Embryonic facial prominence (tissue), 1 donor: ENCODE measurements around the gene CAMK1D.

Source experiments
- DNase-seq: peaks from one replicate; pipeline ENCODE4 v3.0.0-alpha.2; 2016; ENCODE audit errors: extremely low spot score

The CAMK1D gene

DNA sequence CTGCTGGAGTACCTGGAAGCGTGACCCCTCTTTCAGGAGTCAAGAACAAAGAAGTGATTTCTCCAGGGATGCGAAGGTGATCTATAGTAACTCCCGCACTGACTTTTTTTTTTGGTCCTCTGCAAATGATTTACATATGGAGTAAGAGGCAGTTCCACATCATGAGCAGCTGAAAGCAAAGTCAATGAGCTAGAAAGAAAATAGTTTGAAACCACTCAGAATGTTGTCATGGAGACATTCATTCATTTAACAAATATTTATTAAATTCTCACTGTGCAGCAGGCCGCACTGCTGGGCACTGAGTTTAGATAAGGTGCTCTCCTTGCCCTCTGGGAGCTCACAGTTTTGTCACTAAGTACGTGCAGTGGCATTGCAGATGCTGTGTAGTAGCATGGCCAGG is 206.7 kb downstream of the CAMK1D start:
- DNase-seq, result peak; percentile 20

DNA sequence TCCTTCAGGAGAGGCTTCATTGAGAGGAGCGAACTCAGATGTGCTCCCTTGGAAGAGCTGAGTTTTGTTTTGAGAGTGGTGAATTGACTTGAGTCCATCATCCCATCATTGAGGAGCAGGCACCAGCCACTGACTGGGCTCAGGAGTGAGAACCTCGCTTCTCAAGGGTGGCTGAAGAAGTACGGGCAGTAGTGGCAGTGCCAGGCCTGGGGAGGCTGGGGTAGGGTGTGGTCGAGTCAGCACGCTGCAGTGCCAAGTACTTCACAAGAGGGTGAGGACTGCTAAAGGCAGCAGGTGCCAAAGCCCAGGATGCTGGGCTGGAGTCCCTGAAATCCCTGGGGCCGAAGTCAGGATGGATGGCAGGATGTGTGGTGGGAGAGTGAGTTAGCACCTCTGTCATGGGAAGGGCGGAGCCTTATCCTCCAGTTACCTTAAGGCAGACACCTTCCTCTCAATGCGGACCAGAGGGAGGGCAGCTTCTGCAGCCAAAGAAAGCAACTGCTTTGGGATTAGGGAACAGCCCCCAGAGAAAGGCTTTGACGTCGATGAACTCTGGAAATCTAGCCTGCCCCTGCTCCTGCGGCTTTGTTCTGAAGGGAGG is 210.3 kb downstream of the CAMK1D start:
- DNase-seq, result no peak

DNA sequence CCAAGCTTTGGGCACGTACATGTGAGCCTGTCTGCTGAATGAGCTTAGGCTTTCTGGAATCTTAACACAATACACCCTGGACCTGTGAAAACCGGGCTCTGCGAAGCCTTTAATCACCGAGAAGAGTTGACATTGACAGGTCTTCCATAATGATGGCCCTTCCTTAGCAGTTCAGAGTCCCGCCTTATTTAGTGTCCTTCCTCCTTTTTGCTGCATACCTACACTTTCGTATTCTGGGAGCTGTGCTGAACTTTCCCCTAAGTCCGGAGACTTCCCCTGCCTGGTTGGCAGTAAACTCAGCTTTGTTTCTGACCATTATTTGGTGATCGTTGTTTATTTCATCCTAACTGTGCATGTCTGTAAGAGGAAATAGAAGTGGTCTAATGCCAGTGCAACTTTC is 212.0 kb downstream of the CAMK1D start:
- no peak for DNase-seq

DNA sequence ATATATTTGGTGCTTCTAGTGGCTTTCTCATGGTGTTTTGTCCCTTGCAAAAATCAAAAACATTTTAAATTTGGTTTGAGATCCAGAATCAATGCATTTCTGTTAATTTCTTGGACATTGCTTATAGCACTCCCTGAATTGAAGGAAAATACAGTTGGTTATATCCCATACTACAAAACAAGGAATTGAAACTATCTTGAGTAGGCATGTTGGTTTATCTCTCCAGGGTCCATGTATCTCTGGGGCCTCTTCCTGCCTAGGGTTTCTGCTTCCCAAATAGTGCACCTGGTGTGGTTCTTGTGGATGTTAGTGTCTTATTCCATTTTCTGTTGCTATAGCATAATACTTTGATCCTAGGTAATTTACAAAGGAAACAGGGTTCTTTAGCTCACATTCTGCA is 212.4 kb downstream of the CAMK1D start:
- DNase-seq, result no peak

DNA sequence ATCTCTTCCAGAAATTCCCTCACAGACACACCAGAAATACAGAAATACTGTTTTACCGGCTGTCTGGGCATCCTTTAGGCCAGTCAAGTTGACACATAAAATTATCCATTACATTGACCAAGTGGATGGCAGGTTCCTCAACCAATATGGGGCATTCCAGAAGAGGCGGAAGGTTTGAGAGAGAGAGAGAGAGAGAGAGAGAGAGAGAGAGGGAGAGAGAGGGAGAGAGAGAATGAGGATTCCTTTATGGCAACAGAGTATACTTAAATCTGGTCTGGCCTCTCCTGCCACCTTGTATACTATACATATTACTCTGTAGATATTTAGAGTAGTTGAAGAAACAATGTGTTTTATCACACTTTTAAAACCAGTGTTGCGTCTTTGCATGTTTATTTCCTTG is 214.1 kb downstream of the CAMK1D start:
- no peak for DNase-seq

DNA sequence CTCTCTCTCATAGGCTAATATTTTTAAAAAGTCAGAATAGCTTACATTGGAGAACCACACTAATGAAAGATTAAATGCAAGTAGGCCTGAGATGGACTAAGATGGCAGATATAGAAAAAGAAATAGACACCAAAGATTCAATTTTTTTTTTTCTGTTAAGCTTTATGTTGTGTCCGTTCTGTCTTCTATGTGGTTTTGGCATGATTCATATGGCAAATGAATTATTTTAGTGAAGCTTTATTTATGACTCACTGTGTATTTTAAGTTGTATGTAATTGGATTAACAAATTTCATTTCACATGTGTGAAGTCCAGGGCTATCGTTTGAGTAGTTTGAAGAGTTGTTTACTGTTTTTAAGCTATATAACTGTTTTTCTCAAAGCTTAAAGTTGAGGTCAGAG is 214.8 kb downstream of the CAMK1D start:
- no peak for DNase-seq

DNA sequence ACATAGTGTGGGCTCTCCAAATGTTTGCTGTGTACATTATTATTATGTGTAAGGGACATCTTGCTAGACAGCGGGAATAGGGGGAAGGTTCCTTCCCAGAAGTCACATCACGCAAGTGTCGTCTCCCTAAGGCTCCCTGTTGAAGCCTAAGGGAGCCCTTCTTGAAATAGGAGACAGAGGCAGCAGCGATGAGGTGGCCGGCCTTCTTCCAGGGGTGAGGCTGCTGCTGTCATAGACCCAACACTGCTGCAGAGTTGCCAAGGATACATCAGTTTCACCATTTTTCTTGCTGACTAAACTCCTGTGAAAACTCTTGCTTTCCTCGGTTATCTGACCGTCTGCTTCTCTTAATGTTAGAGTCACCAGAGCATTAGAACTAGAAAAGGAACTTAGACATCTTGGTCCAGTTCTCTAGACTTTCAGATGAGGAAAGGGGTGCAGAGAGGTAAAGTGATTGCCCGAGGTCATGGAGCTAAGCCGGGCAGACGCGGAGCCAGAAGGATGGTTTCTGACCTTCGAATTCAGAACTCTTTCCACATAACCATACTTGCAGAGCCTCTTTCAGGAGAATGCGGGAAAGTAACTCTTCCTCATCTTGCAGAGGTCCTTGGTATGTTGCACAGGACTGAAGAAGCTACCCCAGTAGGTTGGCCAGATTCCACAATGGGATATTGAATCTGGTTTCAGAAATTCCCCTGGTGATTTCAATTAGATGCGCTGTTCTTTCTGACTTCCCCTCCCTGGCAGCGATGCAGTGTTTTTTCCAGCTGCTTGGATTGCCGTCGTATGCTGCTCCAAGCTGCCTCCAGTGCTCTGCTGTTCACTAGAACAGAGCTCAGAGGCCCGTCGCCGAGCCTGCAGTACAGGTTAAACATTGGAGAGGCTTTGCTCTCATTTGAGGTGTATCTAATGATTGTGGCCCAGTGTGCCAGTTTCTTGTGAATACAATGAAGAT is 217.1 kb downstream of the CAMK1D start:
- DNase-seq, result no peak

DNA sequence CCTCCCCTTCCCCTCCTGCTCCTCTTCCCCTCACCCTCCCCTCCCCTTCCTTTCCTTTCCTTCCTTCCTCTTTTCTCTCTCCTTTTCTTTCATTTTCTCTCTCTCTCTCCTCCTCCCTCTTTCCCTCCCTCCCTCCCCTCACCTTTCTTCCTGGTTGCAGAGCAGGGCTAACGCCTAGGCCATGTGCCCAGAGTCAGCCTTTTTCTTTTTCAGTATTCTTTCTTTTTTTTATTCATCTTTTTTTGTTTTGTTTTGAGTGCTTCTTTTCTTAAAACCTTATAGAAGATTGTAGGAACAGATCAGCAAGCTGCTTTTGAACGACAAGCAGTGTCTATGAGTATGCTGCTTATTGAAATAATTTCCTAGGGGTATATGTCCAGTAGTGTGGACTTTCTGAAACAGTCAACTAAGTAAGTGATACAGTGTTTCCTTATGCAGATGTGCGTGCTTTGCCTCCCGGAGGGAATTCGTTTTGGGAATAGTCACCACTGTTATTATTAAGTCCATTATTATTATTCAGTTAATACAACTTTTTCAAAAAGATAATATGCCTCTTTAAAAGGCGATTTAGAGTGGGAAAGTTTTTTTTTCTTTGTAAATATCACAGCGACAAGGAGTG is 219.2 kb downstream of the CAMK1D start:
- no peak for DNase-seq

DNA sequence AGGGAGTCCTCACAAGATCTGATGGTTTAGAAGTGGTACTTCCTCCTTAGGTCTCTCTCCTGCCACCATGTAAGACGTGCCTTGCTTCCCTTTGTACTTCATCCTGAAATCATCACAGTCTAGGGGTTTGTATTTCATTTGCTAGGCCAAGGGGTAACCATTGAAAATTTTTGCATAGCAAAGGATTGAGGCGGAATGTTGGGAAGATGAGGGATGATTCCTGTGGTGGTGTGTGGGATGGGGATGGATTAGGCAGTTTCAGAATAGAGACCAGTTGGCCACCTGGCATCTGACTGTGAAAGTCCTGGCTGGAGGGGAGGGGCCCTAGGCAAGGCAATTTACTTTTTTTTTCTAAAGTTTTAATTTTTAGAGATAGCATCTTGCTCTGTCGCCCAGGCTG is 222.9 kb downstream of the CAMK1D start:
- DNase-seq, result no peak

DNA sequence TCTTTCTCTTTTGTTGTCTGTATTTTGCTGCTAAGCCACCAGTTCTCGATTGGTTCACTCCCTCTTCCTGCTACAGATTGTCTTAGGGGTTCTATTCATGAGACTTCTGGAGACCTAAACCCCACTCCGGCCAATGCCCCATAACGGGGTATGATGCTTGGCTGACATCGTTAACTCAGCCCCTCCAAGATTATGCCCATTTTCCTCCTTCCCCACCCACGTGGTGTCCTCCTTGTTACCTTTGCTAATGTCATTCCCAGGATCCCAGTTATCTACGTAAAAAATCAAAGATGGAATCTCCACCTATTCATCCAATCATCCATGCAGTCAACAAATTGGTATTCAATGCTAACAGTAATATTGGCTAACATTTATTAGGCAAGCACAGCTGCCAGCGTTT is 228.3 kb downstream of the CAMK1D start:
- no peak for DNase-seq

DNA sequence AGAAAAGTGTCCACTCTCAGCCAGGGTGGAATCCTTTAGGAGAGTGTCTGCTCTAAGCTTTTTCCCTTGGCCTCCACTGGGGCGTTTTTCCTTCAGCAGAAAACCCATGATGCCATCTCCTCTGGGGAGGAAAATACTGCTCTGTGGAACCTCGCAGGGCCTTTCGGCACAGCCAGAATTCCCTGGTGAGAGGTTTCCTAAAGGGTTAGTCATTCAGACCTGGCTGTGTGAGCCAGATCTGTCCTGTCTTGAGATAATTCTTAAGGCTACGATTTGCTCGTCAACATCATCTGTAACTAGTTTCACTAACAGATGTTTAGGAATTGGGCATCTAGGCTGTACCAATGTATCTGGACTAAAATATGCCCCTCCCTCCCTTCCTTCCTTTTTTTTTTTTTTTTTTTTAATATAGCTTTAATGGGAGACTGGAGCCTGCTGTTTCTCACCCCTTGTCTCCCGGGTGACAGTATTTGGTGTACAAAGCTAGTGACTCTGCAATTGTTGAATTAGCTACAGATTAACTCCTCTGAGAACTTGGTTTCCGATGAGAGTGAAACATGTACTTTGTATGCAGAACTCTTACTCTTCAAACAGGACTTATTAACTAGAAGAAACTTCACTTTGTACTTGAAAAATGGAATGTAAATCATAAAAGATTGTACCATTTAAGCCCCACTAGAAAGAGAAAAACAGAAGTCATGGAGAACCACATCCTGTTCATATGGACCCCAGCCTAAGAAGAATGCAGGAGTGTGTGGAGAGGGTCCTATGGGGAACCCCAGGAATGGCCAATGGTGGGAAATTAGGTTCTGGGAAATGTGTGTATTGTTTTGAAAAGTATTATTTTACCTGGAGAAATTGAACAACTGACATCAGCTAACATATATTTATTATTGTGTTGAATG is 230.9 kb downstream of the CAMK1D start:
- DNase-seq, result no peak

DNA sequence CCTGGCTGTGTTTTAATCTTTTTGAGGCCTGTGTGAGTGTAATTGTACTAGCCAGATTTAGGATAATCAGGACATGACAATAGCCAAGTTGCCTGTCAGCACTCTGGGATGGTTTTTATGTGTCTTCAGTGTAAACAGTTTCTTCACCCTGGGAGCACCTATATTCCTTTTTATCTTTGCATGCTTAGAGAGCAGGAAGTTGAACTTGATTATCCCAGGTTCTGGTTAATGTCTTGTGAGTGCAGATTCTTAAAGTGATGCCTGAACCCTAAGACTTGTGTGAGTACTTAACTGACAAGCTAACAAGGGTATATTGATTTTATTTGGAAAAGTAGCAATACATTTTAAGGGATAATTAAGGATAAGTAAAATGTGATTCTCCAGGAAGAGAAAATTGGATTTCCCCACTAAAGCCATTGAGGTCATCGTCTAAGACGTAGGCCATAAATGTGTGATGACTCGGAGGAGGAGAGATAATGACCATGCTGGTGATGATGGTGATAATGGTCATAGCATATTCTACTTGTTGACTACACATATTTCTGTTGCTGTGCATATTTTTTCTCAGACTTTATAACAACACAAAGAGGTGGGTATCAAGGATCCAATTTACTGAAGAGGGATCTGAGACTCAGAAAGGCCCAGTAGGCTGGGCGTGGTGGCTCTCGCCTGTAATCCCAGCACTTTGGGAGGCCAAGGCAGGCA is 234.7 kb downstream of the CAMK1D start:
- DNase-seq, result no peak

DNA sequence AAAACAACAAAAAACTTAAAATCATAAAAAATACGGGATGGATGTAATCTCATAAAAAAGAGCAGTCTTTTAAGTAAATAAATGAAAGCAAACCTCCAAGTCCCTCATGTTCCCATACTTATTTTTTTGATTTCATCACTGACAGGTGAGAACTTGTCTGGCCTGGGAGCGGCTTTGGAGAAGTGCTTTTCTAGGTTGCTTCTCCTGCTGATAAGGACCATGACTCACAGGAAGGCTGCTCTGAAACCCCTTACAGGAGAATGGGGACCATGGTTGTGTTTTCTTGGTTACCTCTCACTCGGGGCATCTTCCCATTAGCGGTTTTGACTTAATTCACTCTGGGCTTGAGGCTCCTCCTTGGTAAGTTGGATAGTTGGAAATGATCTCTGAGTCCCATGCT is 237.4 kb downstream of the CAMK1D start:
- DNase-seq, result no peak

DNA sequence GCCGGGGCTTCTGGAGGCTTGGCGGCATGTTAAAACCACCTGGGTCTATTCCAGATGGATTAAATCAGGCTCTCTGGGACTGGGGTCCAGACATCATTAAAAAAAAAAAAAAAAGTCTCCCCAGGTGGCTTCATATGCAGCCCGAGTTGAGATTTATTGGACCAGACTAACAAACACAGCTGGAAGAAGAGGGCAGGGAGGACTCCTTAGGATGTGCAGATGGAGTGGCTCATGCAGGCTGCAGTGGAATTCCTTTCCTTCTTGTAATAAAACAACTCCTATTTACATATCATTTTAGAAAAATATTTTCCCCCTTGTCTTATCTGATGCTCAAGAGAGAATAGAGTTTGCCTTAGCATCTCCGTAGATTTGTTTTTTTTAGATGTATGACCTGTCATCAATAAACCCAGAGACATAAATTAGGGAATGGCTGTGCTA is 238.1 kb downstream of the CAMK1D start:
- no peak for DNase-seq

DNA sequence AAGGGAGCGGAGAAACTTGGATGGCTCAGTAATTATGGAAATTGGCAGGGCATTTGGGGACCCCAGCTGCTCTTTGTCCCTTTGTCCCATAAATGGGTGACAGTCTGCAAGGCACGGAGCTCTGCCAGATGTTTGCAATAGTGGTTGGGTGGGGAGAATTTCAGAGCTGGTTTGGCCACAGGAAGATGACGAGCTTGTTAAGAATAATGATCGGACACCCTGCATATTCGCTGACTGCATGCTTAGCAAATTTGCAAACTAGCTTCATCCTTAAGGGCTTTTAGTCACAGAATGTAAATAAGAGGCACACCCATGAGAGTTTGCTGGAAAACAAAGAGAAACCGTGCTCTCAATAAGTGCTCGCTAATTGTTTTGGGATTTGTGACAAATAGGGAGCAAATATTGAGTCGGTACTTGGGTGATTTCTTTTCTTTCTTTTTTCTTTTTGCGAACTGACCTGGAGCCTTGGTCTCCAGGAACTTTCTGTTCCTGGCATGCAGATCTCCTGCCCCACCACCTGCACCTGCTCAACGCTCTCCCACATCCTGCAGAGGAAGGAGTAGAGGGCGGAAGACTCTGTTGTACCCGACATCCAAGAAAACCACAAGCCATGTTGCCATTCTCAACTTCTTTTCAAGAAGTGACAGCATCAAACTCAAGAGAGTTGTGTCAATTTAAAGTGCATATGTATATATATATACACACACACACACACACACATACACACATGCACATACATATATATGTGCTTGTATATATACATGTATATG is 238.9 kb downstream of the CAMK1D start:
- no peak for DNase-seq

DNA sequence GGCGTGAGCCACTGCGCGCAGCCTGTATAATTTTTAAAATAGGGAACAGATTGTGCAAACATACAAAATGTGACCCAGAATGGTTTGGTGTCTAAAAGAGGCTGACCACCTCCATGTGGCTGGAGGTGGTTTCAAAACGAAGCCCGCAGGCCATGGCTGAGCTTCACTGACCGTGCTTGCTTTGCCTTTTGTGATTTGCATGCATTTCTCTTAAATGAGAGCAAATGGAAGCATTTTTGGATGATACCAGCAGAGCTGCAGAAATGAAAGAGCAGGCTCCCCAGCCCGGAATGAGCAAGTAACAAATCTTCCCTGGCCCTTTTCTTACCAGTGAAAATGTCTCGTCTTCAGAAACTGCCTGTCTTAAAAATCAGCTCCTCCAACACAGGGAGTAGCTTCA is 239.9 kb downstream of the CAMK1D start:
- no peak for DNase-seq

DNA sequence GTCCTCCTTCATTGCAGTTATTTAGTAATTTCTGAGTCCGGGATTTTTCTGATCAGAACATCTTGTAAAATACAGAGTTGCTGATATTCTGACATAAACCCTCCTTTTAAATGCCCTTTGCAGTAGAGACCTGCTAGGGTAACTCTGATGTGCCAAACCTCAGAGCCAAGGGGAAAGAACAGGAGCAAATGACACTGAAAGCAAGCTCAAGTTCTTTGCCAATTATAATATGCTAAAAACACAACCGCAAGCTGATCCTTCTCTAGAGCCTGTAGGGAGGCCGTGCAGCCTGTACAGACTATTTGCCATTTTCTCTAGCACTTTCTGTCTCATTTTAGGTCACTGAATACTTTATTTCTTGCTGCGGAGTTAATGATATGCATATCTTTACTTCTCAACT is 240.4 kb downstream of the CAMK1D start:
- DNase-seq, result no peak

DNA sequence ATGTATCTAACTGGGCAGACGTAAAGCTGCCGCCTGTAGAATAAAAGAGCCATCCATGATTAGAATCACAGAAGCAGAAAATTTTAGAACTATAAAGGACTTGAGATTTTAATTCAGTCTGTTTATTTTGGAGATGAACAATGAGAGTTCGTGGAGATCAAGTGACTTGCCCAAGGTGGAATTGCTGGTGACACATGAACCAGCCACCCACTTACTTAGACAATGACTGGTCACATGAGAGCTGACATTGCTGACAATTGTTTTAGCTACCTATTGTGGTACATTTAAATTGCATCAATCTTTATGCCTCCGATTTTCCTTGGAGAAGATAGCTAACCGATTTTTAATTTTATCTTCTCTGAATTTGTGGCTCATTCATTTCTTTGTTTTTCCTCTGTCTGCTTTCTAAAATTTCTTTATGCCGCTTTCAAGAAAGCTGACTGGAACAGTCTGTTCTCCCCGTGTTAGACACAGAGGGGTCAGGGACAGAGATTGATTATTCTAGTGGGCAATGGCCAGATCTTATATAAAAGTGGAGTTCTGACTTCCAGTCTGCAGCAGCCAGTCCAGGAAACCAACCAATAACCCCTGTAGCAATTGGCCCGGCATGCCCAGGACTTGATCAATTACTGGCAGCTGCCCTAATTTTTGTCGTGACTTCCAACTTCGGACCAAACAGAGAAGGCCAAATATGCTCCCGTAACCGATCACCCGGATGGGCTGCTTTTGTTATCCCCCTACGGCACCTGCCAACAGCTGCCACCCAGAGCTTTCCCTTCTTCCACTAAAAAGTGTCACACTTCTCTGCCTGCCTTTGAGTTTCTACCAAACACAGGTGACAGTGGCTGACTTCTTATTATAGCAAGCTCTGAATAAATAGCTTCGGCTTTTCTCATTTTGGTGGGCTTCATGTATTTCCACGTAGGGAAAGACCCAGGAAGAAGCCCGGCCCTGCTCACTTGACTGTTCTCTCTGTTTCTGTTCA is 241.6 kb downstream of the CAMK1D start:
- DNase-seq, result no peak

DNA sequence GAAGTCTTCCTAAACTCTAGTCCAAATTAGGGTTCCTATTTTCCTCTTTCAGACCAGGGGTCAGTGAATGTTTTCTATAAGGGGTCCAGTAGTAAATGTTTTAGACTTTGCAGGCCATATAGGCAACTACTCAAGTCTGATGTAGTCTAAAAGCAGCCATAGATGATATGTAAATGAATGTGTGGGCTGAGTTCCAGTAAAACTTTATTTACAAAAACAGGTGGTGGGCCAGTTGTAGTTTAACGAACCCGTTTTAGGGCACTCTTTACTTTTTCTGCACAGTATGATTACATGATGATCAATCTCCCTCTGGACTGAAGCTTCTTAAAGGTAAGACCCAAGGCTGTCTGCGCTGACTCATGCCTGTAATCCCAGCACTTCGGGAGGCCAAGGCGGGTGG is 243.6 kb downstream of the CAMK1D start:
- DNase-seq, result no peak
